DOHH2 (cell line): Measurements from ENCODE around the gene TPTE.
"Not testable (repeated sequence)": the region's sequence is repeated elsewhere in the genome, so short reads cannot be mapped to it uniquely, and the experiment has no call there.

Experiments used
- H3F3A ChIP-seq: fragments of 200-600 bp; sonication (generic), shearing (Covaris generic); 2 replicates; pipeline ENCODE4 v1.6.0; 2016; ENCODE audit warnings: antibody characterized with exemption, mild to moderate bottlenecking; ENCODE audit not compliant: control insufficient read depth, insufficient read depth
- H3K27ac ChIP-seq: fragments of 200-600 bp; sonication (generic); 2 replicates; pipeline ENCODE4 v1.5.1; 2014; ENCODE audit warnings: low read depth, mild to moderate bottlenecking, low read length, moderate library complexity
- H3K27me3 ChIP-seq: fragments of 200-600 bp; sonication (generic); 2 replicates; pipeline ENCODE4 v1.6.1; 2014; ENCODE audit warnings: mild to moderate bottlenecking, low read length, mixed read lengths; ENCODE audit not compliant: control insufficient read depth
- H3K36me3 ChIP-seq: fragments of 200-600 bp; sonication (generic); 2 replicates; pipeline ENCODE4 v1.6.1; 2014; ENCODE audit warnings: mild to moderate bottlenecking, low read length, moderate library complexity, mixed read lengths; ENCODE audit not compliant: control insufficient read depth
- H3K4me1 ChIP-seq: fragments of 200-600 bp; sonication (generic); 2 replicates; pipeline ENCODE4 v1.6.1; 2014; ENCODE audit warnings: mild to moderate bottlenecking, low read length, mixed read lengths; ENCODE audit not compliant: control insufficient read depth
- H3K4me2 ChIP-seq: fragments of 200-600 bp; sonication (generic); 2 replicates; pipeline ENCODE4 v1.6.0; 2014; ENCODE audit warnings: mild to moderate bottlenecking, low read length, moderate library complexity
- H3K4me3 ChIP-seq: fragments of 200-600 bp; sonication (generic); 2 replicates; pipeline ENCODE4 v1.5.1; 2014; ENCODE audit warnings: mild to moderate bottlenecking, low read length, mixed read lengths
- H3K79me2 ChIP-seq: fragments of 200-600 bp; sonication (generic); 2 replicates; pipeline ENCODE4 v1.6.1; 2014; ENCODE audit warnings: mild to moderate bottlenecking, low read length, mixed read lengths; ENCODE audit not compliant: control insufficient read depth
- H3K9me2 ChIP-seq: fragments of 200-600 bp; sonication (generic); replicated peaks from 2 replicates; pipeline ENCODE4 v1.6.1; 2014; ENCODE audit warnings: mild to moderate bottlenecking, low read length, mixed read lengths; ENCODE audit not compliant: control insufficient read depth
- H3K9me3 ChIP-seq: fragments of 200-600 bp; sonication (generic); 2 replicates; pipeline ENCODE4 v1.6.1; 2014; ENCODE audit warnings: antibody characterized with exemption, low read length, mixed read lengths; ENCODE audit not compliant: control insufficient read depth, insufficient read depth
- H4K20me1 ChIP-seq: fragments of 200-600 bp; sonication (generic); 2 replicates; pipeline ENCODE4 v1.6.0; 2014; ENCODE audit warnings: low read depth, mild to moderate bottlenecking, antibody characterized with exemption, low read length, moderate library complexity; ENCODE audit not compliant: control insufficient read depth, insufficient read depth
- CTCF ChIP-seq: fragments of 200-600 bp; sonication (generic); IDR thresholded peaks from one replicate; pipeline ENCODE4 v1.5.1; 2014; ENCODE audit warnings: antibody characterized with exemption, mild to moderate bottlenecking, low read depth, low read length; ENCODE audit not compliant: poor library complexity, severe bottlenecking
- EZH2phosphoT487 ChIP-seq: fragments of 200-600 bp; sonication (generic); IDR thresholded peaks from 2 replicates; pipeline ENCODE4 v1.6.1; 2017; ENCODE audit warnings: borderline replicate concordance, mild to moderate bottlenecking, antibody characterized with exemption, low read length, moderate library complexity, mixed read lengths

The TPTE gene

GRCh38 chr21:10521091-10521598 lies at the start of gene TPTE:
TSS of gene TPTE (plus strand) at chr21:10521583. CDS start at chr21:10538724, 17,141 bp downstream.
- H3K9me3 ChIP-seq, result peaks cover 32% of the 10 kb centered on the region
- no peak within 1 kb of the TSS for H3K4me2 ChIP-seq
- no peaks in the 10 kb centered on the region for H3K79me2 ChIP-seq
- H3K9me2 ChIP-seq, result no peaks in the 10 kb centered on the region
- H3K4me3 ChIP-seq, result no peak within 1 kb of the TSS
- no peaks in the 10 kb centered on the region for H3K36me3 ChIP-seq
- no peaks in the 10 kb centered on the region for H4K20me1 ChIP-seq
- H3K27ac ChIP-seq, result no peak within 1 kb of the TSS
- no peaks in the 10 kb centered on the region for H3K27me3 ChIP-seq
- no peaks in the 10 kb centered on the region for H3K4me1 ChIP-seq
- TF ChIP-seq EZH2phosphoT487, result no peak
- TF ChIP-seq CTCF, result no peak
- H3F3A ChIP-seq, result no peaks in the 10 kb centered on the region

- not testable (repeated sequence) for H4K20me1 ChIP-seq, H3K9me2 ChIP-seq, H3K9me3 ChIP-seq, H3K4me2 ChIP-seq, H3K27me3 ChIP-seq, H3K27ac ChIP-seq, H3F3A ChIP-seq, H3K4me1 ChIP-seq, H3K4me3 ChIP-seq, H3K79me2 ChIP-seq, H3K36me3 ChIP-seq
Measured at GRCh38 chr21:10471999-10472398, 49.4 kb upstream of the TPTE start.

GRCh38 chr21:10477794-10478193 lies 43.6 kb upstream of the TPTE start:
- not testable (repeated sequence) for H3K4me3 ChIP-seq, H3F3A ChIP-seq, H4K20me1 ChIP-seq, H3K79me2 ChIP-seq, H3K4me1 ChIP-seq, H3K27ac ChIP-seq, H3K27me3 ChIP-seq, H3K36me3 ChIP-seq, H3K4me2 ChIP-seq, H3K9me3 ChIP-seq, H3K9me2 ChIP-seq

- H3K9me3 ChIP-seq, H3K27me3 ChIP-seq, H3K4me2 ChIP-seq, H3K36me3 ChIP-seq, H3K4me3 ChIP-seq, H3K4me1 ChIP-seq, H3K9me2 ChIP-seq, H3F3A ChIP-seq, H3K79me2 ChIP-seq, H3K27ac ChIP-seq, H4K20me1 ChIP-seq: not testable (repeated sequence)
Measured at GRCh38 chr21:10479875-10480274, 41.5 kb upstream of the TPTE start.

GRCh38 chr21:10484864-10485263 lies 36.5 kb upstream of the TPTE start:
- H3K4me1 ChIP-seq, H3K27ac ChIP-seq, H3K4me2 ChIP-seq, H3F3A ChIP-seq, H3K9me3 ChIP-seq, H3K36me3 ChIP-seq, H3K79me2 ChIP-seq, H3K4me3 ChIP-seq, H4K20me1 ChIP-seq, H3K9me2 ChIP-seq, H3K27me3 ChIP-seq: not testable (repeated sequence)

GRCh38 chr21:10490453-10490852 lies 30.9 kb upstream of the TPTE start:
- H3K4me3 ChIP-seq, H3K27ac ChIP-seq, H3K27me3 ChIP-seq, H3K36me3 ChIP-seq, H3K4me2 ChIP-seq, H3K9me2 ChIP-seq, H3F3A ChIP-seq, H4K20me1 ChIP-seq, H3K9me3 ChIP-seq, H3K4me1 ChIP-seq, H3K79me2 ChIP-seq: not testable (repeated sequence)
